SU-DHL-6 (cell line): Measurements from ENCODE around the gene OTX1.

Experiments used
- H2AFZ ChIP-seq: fragments of 200-600 bp; sonication (generic); 2 replicates; pipeline ENCODE4 v1.6.1; 2014; ENCODE audit warnings: low read depth, mild to moderate bottlenecking, moderate library complexity, mixed read lengths, antibody characterized with exemption, low read length; ENCODE audit not compliant: severe bottlenecking
- H3F3A ChIP-seq: fragments of 200-600 bp; shearing (Covaris generic); 2 replicates; pipeline ENCODE4 v1.6.0; 2016; ENCODE audit warnings: antibody characterized with exemption, mild to moderate bottlenecking; ENCODE audit not compliant: insufficient read depth
- H3K27ac ChIP-seq: fragments of 200-600 bp; sonication (generic); 2 replicates; pipeline ENCODE4 v1.5.1; 2016; ENCODE audit warnings: low read depth, mild to moderate bottlenecking, low read length, moderate library complexity, mixed read lengths
- H3K27me3 ChIP-seq: fragments of 200-600 bp; sonication (generic), shearing (Covaris generic); 2 replicates; pipeline ENCODE4 v1.6.0; 2014; ENCODE audit warnings: mild to moderate bottlenecking, low read length
- H3K36me3 ChIP-seq: fragments of 200-600 bp; sonication (generic); 2 replicates; pipeline ENCODE4 v1.6.1; 2014; ENCODE audit warnings: mild to moderate bottlenecking, low read length, mixed read lengths
- H3K4me2 ChIP-seq: fragments of 300-600, 200-600 bp; shearing (Covaris generic), sonication (generic); 2 replicates; pipeline ENCODE4 v1.6.0; 2014; ENCODE audit warnings: low read length, low read depth, mild to moderate bottlenecking; ENCODE audit not compliant: poor library complexity, severe bottlenecking
- H3K4me3 ChIP-seq: fragments of 200-600 bp; sonication (generic); 2 replicates; pipeline ENCODE4 v1.5.1; 2014; ENCODE audit warnings: antibody characterized with exemption, low read length, mild to moderate bottlenecking, mixed read lengths; ENCODE audit not compliant: insufficient read depth, poor library complexity, severe bottlenecking
- H3K79me2 ChIP-seq: fragments of 200-600 bp; sonication (generic); 2 replicates; pipeline ENCODE4 v1.6.1; 2014; ENCODE audit warnings: mild to moderate bottlenecking, low read length, moderate library complexity; ENCODE audit not compliant: insufficient read depth
- H3K9ac ChIP-seq: fragments of 200-600 bp; sonication (generic); 2 replicates; pipeline ENCODE4 v1.7.0; 2014; ENCODE audit warnings: mild to moderate bottlenecking, low read length
- H3K9me2 ChIP-seq: fragments of 200-600 bp; sonication (generic); replicated peaks from 2 replicates; pipeline ENCODE4 v1.6.1; 2014; ENCODE audit warnings: low read length; ENCODE audit not compliant: insufficient read depth
- H3K9me3 ChIP-seq: fragments of 200-600 bp; sonication (generic); 2 replicates; pipeline ENCODE4 v1.6.1; 2014; ENCODE audit warnings: low read length, mixed read lengths; ENCODE audit not compliant: insufficient read depth
- H4K20me1 ChIP-seq: fragments of 200-600 bp; sonication (generic); 2 replicates; pipeline ENCODE4 v1.6.1; 2014; ENCODE audit warnings: low read depth, mild to moderate bottlenecking, antibody characterized with exemption, low read length, moderate library complexity, mixed read lengths
- CTCF ChIP-seq: fragments of 200-600 bp; sonication (generic); IDR thresholded peaks from one replicate; pipeline ENCODE4 v1.5.1; 2017; ENCODE audit warnings: antibody characterized with exemption, mild to moderate bottlenecking, low read length, moderate library complexity; ENCODE audit not compliant: insufficient read depth, poor library complexity, severe bottlenecking
- EZH2phosphoT487 ChIP-seq: fragments of 200-600 bp; sonication (generic), shearing (Covaris generic); conservative IDR thresholded peaks from 2 replicates; pipeline ENCODE4 v1.6.1; 2018; ENCODE audit warnings: mild to moderate bottlenecking, antibody characterized with exemption, low read length, moderate library complexity, mixed read lengths

The OTX1 gene

GRCh38 chr2:63053081-63053888, 2.7 kb downstream of the OTX1 start:
- Histone ChIP-seq H4K20me1 (no peaks in the 10 kb centered on the region), H3K9me2 (no peaks in the 10 kb centered on the region), H3K9me3 (no peaks in the 10 kb centered on the region), H2AFZ (no peak overlapping the region), H3K36me3 (no peaks in the 10 kb centered on the region), H3K27ac (no peak overlapping the region), H3K27me3 (no peaks in the 10 kb centered on the region), H3K4me3 (no peak overlapping the region), H3K9ac (no peak overlapping the region), H3K79me2 (no peaks in the 10 kb centered on the region; the same call in 1 of the 2 replicates), H3F3A (no peaks in the 10 kb centered on the region), H3K4me2 (no peak overlapping the region)
- TF ChIP-seq CTCF (no peak), EZH2phosphoT487 (no peak)

GRCh38 chr2:63053889-63054602, 3.4 kb downstream of the OTX1 start:
- Histone ChIP-seq H3K9ac (no peak overlapping the region), H3K4me2 (no peak overlapping the region), H4K20me1 (no peaks in the 10 kb centered on the region), H3F3A (no peaks in the 10 kb centered on the region), H3K79me2 (no peaks in the 10 kb centered on the region; the same call in 1 of the 2 replicates), H3K36me3 (no peaks in the 10 kb centered on the region), H3K4me3 (no peak overlapping the region), H3K27me3 (no peaks in the 10 kb centered on the region), H3K9me3 (no peaks in the 10 kb centered on the region), H3K27ac (no peak overlapping the region), H3K9me2 (no peaks in the 10 kb centered on the region), H2AFZ (no peak overlapping the region)
- TF ChIP-seq CTCF = no peak
- no peak for TF ChIP-seq EZH2phosphoT487

GRCh38 chr2:63054841-63055225, 4.2 kb downstream of the OTX1 start:
- no peak overlapping the region for H3K9ac ChIP-seq
- H3K4me3 ChIP-seq = no peak overlapping the region
- no peaks in the 10 kb centered on the region for H3K36me3 ChIP-seq
- H3K79me2 ChIP-seq = no peaks in the 10 kb centered on the region; the same call in 1 of the 2 replicates
- no peaks in the 10 kb centered on the region for H3F3A ChIP-seq
- no peak for TF ChIP-seq CTCF
- no peak for TF ChIP-seq EZH2phosphoT487
- no peaks in the 10 kb centered on the region for H3K27me3 ChIP-seq
- no peak overlapping the region for H3K27ac ChIP-seq
- H2AFZ ChIP-seq = no peak overlapping the region
- H3K4me2 ChIP-seq = no peak overlapping the region
- no peaks in the 10 kb centered on the region for H3K9me2 ChIP-seq
- H4K20me1 ChIP-seq = no peaks in the 10 kb centered on the region
- H3K9me3 ChIP-seq = no peaks in the 10 kb centered on the region
